ENCODE data around the gene GRID1.

The GRID1 gene

DNA sequence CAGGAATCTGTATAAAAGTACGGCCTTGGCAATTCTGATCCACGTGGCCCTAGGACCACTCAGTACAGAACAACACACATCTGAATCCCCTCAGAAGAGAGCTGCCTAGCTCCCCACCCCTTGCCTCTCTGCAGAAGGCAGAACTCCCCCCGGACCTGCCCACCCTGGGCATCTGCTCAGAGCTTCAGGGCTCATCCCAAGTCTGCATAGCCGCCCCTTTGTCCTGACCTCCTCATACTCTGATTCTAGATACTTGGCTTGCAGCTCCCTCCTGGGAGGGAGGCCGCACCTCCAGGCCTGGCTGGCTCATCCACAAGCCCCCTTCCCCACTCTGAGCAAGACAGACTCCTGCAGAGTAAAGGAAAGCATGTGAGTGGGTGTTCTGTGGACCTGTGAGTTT is 49.6 kb downstream of the GRID1 start:
- in situ Hi-C loops (cut with MboI; ENCODE audit: low sequenced_read_pairs), result no loop called here

DNA sequence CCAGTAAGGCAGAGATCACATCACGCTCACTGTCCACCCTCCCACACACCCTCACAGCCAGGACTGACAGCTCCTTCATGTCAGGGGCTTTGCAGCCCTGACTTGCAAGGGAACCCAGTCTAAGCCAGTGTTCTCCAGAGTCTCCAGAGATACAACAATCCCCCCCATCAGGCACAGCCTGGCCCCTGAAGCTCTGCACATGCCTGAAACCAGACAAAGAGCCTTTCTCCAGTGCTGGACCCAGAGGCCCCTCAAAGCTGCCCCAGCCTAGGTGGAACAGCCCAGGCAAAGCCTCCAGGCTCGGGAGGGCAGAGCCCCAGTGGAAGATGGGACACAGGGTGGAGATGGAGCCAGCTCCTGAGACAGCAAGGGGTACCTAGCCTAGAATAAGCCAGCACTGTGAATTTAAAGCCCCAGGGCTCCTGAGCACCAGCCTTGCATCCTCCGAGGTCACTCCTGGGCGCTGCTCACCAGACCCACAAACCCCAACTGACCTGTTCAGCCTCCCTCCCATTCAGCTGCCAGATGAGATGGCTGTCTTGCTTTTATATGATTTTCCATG is 50.2 kb downstream of the GRID1 start:
- in situ Hi-C loops (cut with MboI; ENCODE audit: low sequenced_read_pairs), result no loop called here

- in situ Hi-C loops (cut with MboI; ENCODE audit: low sequenced_read_pairs), result no loop called here
Measured at GRCh38 chr10:86315549-86315942, 51.0 kb downstream of the GRID1 start.

GRCh38 chr10:86314616-86315548 is 51.7 kb downstream of the GRID1 start:
- in situ Hi-C loops (cut with MboI; ENCODE audit: low sequenced_read_pairs), result no loop called here

GRCh38 chr10:86313621-86314041 is 53.0 kb downstream of the GRID1 start:
- in situ Hi-C loops (cut with MboI; ENCODE audit: low sequenced_read_pairs), result no loop called here

DNA sequence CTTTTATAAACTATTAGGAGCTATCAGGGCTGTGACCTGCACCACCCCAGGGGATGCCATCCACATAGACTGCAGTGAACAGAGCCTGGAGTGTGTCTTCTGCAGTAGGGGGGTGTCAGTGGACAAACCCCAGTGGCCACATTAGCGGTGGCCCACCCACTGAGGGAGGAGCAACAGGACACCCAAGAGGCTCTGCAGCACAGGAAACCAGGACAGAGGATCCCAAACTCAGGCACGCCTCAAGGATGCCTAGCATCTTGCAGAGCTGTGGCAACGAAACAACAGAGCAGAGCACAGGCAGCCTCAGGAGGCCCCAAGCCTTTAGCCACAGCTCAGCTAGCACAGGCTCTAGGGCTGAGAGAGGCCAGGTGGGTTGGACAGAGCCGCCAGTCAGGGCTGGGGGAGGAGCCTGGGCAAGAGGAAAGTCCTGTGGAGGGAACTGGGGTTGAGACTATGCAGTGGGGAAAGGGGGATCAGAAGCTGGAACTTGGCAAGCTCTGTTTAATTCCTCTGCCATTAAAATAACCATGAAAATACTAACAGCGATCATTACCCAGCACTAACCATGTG is 53.8 kb downstream of the GRID1 start:
- in situ Hi-C loops (cut with MboI; ENCODE audit: low sequenced_read_pairs), result no loop called here

- in situ Hi-C loops (cut with MboI; ENCODE audit: low sequenced_read_pairs), result no loop called here
Measured at GRCh38 chr10:86311906-86312305, 54.7 kb downstream of the GRID1 start.

DNA sequence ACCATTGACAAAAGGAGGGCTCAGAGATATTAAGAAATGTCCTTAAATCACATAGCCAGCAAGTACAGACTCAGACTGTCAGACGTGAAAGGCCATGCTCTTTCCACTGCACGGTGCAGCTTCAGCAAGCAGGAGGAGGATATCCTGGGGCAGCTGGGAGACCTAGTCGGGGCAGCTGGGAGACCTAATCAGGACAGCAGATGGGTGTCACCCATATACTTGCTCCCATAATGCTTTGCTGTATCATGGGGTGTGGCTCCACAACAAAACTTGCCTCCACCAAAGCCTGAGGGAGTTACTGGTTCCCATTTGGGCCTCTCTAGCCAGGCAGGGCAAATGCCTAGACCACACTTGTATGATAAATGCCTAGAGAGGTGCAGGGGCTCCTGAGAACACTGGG is 55.4 kb downstream of the GRID1 start:
- in situ Hi-C loops (cut with MboI; ENCODE audit: low sequenced_read_pairs), result no loop called here

DNA sequence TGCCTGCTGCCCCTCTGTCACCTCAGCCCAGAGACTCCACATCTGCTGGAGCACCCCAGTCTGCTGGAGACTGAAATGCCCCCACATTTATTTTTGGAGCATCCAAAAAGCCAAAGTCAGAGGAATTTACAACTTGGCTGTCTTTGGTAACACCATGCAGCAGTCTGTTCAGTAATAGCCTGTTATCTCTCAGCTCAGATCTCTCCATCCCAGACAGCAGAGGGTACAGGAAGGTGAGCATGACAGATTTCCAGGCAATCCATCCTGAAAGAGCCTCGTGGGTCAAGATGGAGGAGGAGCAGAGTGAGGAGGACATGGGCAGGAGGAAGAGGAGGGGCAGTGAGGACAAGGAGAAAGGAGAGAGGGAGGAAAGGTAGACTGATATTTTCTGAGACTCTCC is 55.9 kb downstream of the GRID1 start:
- in situ Hi-C loops (cut with MboI; ENCODE audit: low sequenced_read_pairs), result no loop called here

GRCh38 chr10:86310291-86310690 is 56.3 kb downstream of the GRID1 start:
- in situ Hi-C loops (cut with MboI; ENCODE audit: low sequenced_read_pairs), result no loop called here

DNA sequence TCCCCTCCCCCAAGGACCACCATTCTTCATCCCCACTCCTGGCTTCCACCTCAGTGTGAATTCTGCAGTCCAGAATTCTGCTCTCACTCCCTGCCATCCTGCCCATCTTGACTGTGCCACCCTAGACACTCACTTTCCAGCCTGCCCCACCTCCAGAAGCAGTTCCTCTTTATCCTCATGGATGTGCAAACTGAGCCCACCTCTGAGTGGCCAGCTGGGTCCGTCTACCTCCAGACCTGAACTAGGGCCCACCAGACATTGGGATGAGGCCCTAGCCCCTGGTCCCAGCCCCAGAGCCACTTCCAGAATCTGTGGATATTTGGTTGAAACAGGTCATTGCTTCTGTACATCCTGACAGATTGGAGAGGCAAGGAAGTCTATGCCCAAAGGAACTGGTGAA is 58.5 kb downstream of the GRID1 start:
- in situ Hi-C loops (cut with MboI; ENCODE audit: low sequenced_read_pairs), result no loop called here

GRCh38 chr10:86306628-86307278 is 59.8 kb downstream of the GRID1 start:
- in situ Hi-C loops (cut with MboI; ENCODE audit: low sequenced_read_pairs), result no loop called here

DNA sequence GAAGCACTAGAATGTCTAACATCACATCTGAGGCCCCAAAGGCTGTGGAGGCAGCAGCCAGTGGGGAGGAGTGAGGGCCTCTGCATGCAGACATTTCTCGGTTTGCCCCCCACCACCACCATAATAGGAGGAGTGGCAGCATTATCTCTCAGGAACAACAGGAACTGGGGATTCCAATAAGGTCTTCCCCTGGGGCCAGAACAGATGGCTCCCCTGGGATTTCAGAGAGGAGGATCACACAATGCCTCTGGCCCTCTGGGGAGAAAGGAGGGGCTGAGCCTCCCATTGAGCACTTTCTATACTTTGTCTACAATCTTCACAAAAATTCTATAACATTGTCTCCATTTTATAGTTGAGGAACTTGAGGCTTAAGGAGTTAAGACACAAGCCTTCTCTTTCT is 61.1 kb downstream of the GRID1 start:
- in situ Hi-C loops (cut with MboI; ENCODE audit: low sequenced_read_pairs), result no loop called here

DNA sequence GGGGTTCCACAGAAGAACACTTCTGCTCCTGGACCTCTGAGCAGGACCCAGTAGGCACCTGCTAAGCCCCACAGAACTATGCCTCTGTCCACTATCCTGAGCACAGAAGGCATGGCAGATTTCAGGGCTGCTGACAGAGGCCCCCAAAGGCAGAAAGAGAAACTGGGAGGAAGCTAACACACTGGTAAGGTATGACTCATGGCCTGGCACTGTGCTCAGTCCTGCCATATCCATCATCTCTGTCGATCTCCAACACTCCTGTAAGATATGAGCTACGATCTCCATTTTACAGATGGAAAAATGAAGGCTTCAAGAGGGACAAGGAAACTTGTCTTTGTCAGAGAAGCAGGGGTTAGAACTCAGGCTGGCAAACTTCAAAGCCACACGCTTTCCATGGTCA is 62.2 kb downstream of the GRID1 start:
- in situ Hi-C loops (cut with MboI; ENCODE audit: low sequenced_read_pairs), result no loop called here

DNA sequence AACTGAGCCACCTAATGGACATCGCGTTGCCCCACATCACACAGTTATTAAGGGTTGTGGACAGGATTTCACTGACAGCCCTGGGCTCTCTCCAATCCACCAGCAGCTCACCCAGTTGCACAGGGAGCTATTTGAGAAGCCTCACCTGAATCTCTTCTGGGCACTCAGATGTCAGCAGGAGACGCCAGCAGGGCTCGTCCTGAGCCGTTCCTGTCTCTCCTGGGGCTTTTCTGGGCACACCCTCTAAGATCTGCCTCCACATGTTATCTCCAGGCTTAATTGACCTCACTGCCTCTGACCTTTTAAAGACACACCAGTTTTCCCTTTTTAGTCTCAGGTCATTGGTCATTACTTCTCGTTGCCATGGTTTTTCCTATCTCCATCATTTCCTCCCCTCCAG is 63.0 kb downstream of the GRID1 start:
- in situ Hi-C loops (cut with MboI; ENCODE audit: low sequenced_read_pairs), result no loop called here

GRCh38 chr10:86301971-86302370 is 64.6 kb downstream of the GRID1 start:
- in situ Hi-C loops (cut with MboI; ENCODE audit: low sequenced_read_pairs), result no loop called here

GRCh38 chr10:86300931-86301830 is 65.4 kb downstream of the GRID1 start:
- in situ Hi-C loops (cut with MboI; ENCODE audit: low sequenced_read_pairs), result no loop called here

DNA sequence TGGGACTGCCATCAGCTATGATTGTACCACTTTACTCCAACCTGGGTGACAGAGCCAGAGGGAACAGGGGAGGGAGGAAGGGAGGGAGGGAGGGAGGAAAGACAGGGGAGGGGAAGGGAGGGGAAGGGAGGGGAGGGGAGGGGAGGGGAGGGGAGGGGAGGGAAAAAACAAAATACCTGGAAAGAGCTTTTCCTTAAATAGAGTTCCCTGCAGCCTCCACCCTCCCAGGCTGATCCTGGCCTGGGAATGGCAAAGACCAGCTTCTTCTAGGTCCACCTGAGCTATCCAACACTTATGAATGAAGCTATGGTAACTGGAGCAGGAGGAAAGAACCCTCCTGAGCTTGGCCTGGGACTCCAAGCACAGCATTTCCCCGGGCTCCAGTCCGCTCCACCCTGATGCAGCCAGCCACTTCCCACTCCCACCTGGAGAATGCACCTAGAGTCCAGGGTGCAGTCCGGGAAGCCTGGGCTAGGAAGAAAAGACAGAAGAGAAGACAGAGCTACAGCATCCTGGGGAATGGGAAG is 66.1 kb downstream of the GRID1 start:
- in situ Hi-C loops (cut with MboI; ENCODE audit: low sequenced_read_pairs), result no loop called here

DNA sequence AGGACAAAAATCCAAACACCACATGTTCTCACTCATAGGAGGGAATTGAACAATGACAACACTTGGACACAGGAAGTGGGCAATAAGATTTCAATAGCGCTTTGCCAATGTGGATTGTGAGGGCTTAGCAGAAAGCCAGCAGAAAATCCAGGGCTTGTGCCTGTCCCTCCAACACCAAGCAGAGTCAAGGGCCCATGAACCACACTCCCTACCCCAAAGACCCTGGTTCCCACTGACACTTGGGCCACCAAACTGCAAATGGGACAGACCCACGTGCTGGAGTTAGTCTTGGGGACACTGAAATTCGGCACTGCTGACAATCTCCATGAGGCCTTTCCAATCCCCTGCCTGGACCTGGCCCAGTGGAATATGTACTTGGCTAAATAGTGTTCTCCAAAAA is 67.0 kb downstream of the GRID1 start:
- in situ Hi-C loops (cut with MboI; ENCODE audit: low sequenced_read_pairs), result no loop called here

DNA sequence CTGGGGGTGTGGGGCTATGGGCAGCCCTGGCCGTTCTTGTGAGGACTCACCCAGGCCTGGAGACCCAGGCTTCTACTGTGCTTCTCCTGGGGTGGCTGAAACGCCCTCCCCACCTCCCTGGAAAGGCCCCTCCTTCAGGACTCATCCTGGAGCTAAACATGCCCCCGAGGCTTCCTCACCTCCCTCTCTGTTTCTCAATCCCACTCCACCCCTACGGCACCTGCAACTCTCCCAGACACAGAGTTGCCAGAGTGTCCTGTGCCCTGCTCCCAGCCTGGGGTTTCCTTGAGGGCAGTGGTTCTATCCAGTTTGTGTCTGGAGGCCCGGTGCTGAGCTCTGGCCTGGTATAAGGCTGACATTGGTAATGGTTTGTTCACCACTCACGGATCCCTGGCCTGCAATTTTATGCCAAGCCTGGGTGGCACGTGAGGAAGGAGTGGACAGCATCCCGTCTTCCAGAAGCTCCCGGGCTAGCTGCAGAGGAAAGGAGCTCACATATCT is 68.0 kb downstream of the GRID1 start:
- in situ Hi-C loops (cut with MboI; ENCODE audit: low sequenced_read_pairs), result no loop called here

Measured in hTERT RPE-1 (cell line).